ENCODE results near the gene PTPRN2. TPM values are rescaled to one million over a fixed set of nuclear protein-coding genes. Genes with fewer than 3 reads are reported as not detected.

The PTPRN2 gene
- total and polyA plus RNA-seq, 2 donors (not counting 3 experiments of a cell fraction or from before 2014, with no cell fraction given) = 0.62 to 0.88 TPM

DNA sequence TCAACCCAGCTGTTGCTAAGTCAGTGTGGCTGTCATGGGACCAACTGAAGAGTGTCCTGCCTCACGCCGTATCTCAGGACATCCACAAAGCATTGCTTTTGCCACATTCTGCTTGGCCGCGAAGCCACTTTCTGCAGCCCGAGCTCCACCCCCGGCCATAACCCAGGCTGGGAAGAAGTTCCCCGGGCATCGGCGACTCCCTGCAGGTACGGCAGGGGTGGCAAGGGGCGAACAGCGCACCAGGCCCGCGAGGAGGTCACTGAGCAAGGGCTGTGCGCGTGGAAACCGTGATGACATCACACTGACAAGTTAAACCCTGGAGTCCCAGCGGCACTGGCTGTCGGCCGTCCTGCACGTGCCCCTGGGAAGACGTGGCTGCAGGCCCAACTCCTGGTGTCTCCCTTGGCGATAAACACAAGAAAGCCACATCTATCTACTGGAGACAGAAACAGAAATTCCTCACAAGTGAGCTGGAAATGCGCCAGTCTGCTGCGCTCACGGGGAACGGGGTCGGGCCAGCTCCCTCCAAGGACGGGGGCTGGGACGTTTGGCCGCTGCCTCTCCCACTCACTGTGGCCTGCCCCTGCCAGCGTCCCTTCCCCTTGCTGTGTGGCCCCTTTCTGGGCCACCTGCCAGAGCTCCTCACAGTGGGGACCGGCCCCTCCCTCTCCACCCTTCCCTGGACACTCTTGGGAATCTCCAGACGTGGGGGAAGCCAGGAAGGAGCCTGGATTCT, 924.5 kb downstream of the PTPRN2 start:
- dilution Hi-C loops (cut with MboI; ENCODE audit: extremely low pct_ligation_motif_present, low sequenced_read_pairs) = no loop called here
- no peak for FAIRE-seq
- no peak overlapping the region for H3K4me2 ChIP-seq (ENCODE audit: insufficient read depth, low read length)

More for the DNA sequence above, 924.5 kb downstream of the PTPRN2 start:
- Histone ChIP-seq H2AFZ (ENCODE audit: low read depth, low read length) (no peak overlapping the region), H4K20me1 (replicated peaks; ENCODE audit: control insufficient read depth, extremely low read depth, insufficient read depth, low read length) (no peaks in the 10 kb centered on the region), H3K4me1 (ENCODE audit: control insufficient read depth, extremely low read depth, insufficient read depth, low read length) (no peaks in the 10 kb centered on the region), H3K27ac (ENCODE audit: insufficient read depth, low read depth, low read length) (no peak overlapping the region), H3K79me2 (ENCODE audit: control insufficient read depth, insufficient read depth, low read length) (no peaks in the 10 kb centered on the region), H3K9me3 (replicated peaks; ENCODE audit: control insufficient read depth, insufficient read depth, low read length) (peaks cover 4% of the 10 kb centered on the region), H3K36me3 (ENCODE audit: control insufficient read depth in 2 of 2, extremely low read depth in 1 of 2, insufficient read depth in 2 of 2, low read length in 2 of 2) (no peaks in the 10 kb centered on the region), H3K9ac (replicated peaks; ENCODE audit: extremely low read depth, insufficient read depth, low read length) (no peak overlapping the region), H3K9me1 (replicated peaks; ENCODE audit: control insufficient read depth, extremely low read depth, insufficient read depth, low read length) (no peaks in the 10 kb centered on the region), H3K27me3 (ENCODE audit: control insufficient read depth in 2 of 2, insufficient read depth in 2 of 2, low read length in 2 of 2) (no peaks in the 10 kb centered on the region), H3K4me3 (replicated peaks in 1 of 3; ENCODE audit: insufficient read depth in 1 of 3, low read depth in 1 of 3, low read length in 3 of 3) (no peak overlapping the region)
- TF ChIP-seq, protein P1, sequence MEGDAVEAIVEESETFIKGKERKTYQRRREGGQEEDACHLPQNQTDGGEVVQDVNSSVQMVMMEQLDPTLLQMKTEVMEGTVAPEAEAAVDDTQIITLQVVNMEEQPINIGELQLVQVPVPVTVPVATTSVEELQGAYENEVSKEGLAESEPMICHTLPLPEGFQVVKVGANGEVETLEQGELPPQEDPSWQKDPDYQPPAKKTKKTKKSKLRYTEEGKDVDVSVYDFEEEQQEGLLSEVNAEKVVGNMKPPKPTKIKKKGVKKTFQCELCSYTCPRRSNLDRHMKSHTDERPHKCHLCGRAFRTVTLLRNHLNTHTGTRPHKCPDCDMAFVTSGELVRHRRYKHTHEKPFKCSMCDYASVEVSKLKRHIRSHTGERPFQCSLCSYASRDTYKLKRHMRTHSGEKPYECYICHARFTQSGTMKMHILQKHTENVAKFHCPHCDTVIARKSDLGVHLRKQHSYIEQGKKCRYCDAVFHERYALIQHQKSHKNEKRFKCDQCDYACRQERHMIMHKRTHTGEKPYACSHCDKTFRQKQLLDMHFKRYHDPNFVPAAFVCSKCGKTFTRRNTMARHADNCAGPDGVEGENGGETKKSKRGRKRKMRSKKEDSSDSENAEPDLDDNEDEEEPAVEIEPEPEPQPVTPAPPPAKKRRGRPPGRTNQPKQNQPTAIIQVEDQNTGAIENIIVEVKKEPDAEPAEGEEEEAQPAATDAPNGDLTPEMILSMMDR (IDR thresholded peaks at IDR 0.05; ENCODE audit: extremely low read depth in 1 of 2, insufficient read depth in 1 of 2, low read depth in 1 of 2, low read length in 2 of 2) = no peak
- TF ChIP-seq FOS (IDR thresholded peaks at IDR 0.05; ENCODE audit: borderline replicate concordance, insufficient read depth, low read length) (no peak), POLR2AphosphoS5 (IDR thresholded peaks at IDR 0.05; ENCODE audit: insufficient read depth, low read depth, low read length) (no peak), MYC (IDR thresholded peaks at IDR 0.05; ENCODE audit: low read depth, low read length) (no peak), GATA2 (IDR thresholded peaks at IDR 0.05; ENCODE audit: insufficient read depth, insufficient read length, low read depth, low read length) (no peak), JUN (IDR thresholded peaks at IDR 0.05; ENCODE audit: borderline replicate concordance, insufficient read depth, insufficient read length, low read depth) (no peak), POLR2A (IDR thresholded peaks at IDR 0.05; ENCODE audit: low read depth, low read length) (no peak), EZH2 (IDR thresholded peaks at IDR 0.05; ENCODE audit: borderline replicate concordance, low read depth, low read length, severe bottlenecking) (no peak)
- TF ChIP-seq, protein P2, sequence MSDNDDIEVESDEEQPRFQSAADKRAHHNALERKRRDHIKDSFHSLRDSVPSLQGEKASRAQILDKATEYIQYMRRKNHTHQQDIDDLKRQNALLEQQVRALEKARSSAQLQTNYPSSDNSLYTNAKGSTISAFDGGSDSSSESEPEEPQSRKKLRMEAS (IDR thresholded peaks at IDR 0.05; ENCODE audit: insufficient read depth, insufficient read length) = no peak
- no TSS peak for BruUV-seq (replicated peaks)
- DNase-seq (ENCODE audit: low read depth, low spot score) = no peak
- CTCF ChIA-PET = no interaction called here
- intact Hi-C loops (cut with micrococcal nuclease) = no loop called here
- POLR2A ChIA-PET = no interaction called here

All from endothelial cell of umbilical vein (primary cell).